ENCODE data around the gene RBM10. TPM values are rescaled to one million over a fixed set of nuclear protein-coding genes. Genes with fewer than 3 reads are reported as not detected.

Gene RBM10
- total RNA-seq, 1 donor from 2014 or later, result 87.7 TPM

- Mint-ChIP-seq H3K9me3 (no peaks in the 10 kb centered on the region), H3K36me3 (ENCODE audit: low read depth) (peaks cover 13% of the 10 kb centered on the region), H3K27me3 (ENCODE audit: low read depth) (no peaks in the 10 kb centered on the region), H3K4me1 (no peaks in the 10 kb centered on the region), H3K27ac (ENCODE audit: unreplicated experiment) (no peak overlapping the region), H3K4me3 (no peak overlapping the region)
- no peak for TF ChIP-seq CTCF (conservative IDR thresholded peaks at IDR 0.05)
- no peak for DNase-seq (ENCODE audit: low read depth, low spot score)
Observed at GRCh38 chrX:47176101-47176740, 31.2 kb downstream of the RBM10 start.

GRCh38 chrX:47177079-47177478, 32.1 kb downstream of the RBM10 start:
- no peak for TF ChIP-seq CTCF (conservative IDR thresholded peaks at IDR 0.05)
- peaks cover 13% of the 10 kb centered on the region for H3K36me3 Mint-ChIP-seq (ENCODE audit: low read depth)
- no peak for DNase-seq (ENCODE audit: low read depth, low spot score)
- no peak overlapping the region for H3K27ac Mint-ChIP-seq (ENCODE audit: unreplicated experiment)
- H3K4me3 Mint-ChIP-seq, result no peak overlapping the region
- H3K4me1 Mint-ChIP-seq, result no peaks in the 10 kb centered on the region
- H3K27me3 Mint-ChIP-seq (ENCODE audit: low read depth), result no peaks in the 10 kb centered on the region
- H3K9me3 Mint-ChIP-seq, result no peaks in the 10 kb centered on the region

- no peak for DNase-seq (ENCODE audit: low read depth, low spot score)
- H3K9me3 Mint-ChIP-seq, result no peaks in the 10 kb centered on the region
Observed at GRCh38 chrX:47178337-47178736, 33.3 kb downstream of the RBM10 start.

GRCh38 chrX:47179221-47179927, 34.4 kb downstream of the RBM10 start:
- Mint-ChIP-seq H3K4me1 (no peaks in the 10 kb centered on the region), H3K4me3 (peak overlapping the region; percentile 41), H3K27ac (ENCODE audit: unreplicated experiment) (no peak overlapping the region), H3K27me3 (ENCODE audit: low read depth) (no peaks in the 10 kb centered on the region), H3K36me3 (ENCODE audit: low read depth) (peaks cover 17% of the 10 kb centered on the region), H3K9me3 (no peaks in the 10 kb centered on the region)
- no peak for DNase-seq (ENCODE audit: low read depth, low spot score)
- TF ChIP-seq CTCF (conservative IDR thresholded peaks at IDR 0.05), result no peak

More at GRCh38 chrX:47178337-47178736, 33.3 kb downstream of the RBM10 start:
- Mint-ChIP-seq H3K4me1 (no peaks in the 10 kb centered on the region), H3K4me3 (no peak overlapping the region), H3K27ac (ENCODE audit: unreplicated experiment) (no peak overlapping the region), H3K36me3 (ENCODE audit: low read depth) (peaks cover 17% of the 10 kb centered on the region), H3K27me3 (ENCODE audit: low read depth) (no peaks in the 10 kb centered on the region)
- TF ChIP-seq CTCF (conservative IDR thresholded peaks at IDR 0.05), result no peak

- Mint-ChIP-seq H3K4me3 (no peak overlapping the region), H3K4me1 (no peaks in the 10 kb centered on the region), H3K9me3 (no peaks in the 10 kb centered on the region), H3K27ac (ENCODE audit: unreplicated experiment) (no peak overlapping the region), H3K27me3 (ENCODE audit: low read depth) (no peaks in the 10 kb centered on the region), H3K36me3 (ENCODE audit: low read depth) (peaks cover 17% of the 10 kb centered on the region)
- no peak for TF ChIP-seq CTCF (conservative IDR thresholded peaks at IDR 0.05)
- DNase-seq (ENCODE audit: low read depth, low spot score), result no peak
Observed at GRCh38 chrX:47179928-47180255, 34.9 kb downstream of the RBM10 start.
